Loucy (cell line): Measurements from ENCODE around the gene GCG.
A peak's percentile ranks its signal among the peaks of the same experiment; 100 is the strongest.

Source experiments
- H2AFZ ChIP-seq: fragments of 200-600 bp; sonication (generic); 2 replicates; pipeline ENCODE4 v1.6.0; 2016; ENCODE audit warnings: antibody characterized with exemption, mild to moderate bottlenecking, low read length, moderate library complexity
- H3F3A ChIP-seq: fragments of 200-600 bp; 2 replicates; pipeline ENCODE4 v1.6.0; 2016; ENCODE audit warnings: antibody characterized with exemption, low read depth, mild to moderate bottlenecking
- H3K27me3 ChIP-seq: fragments of 200-600 bp; sonication (generic); 2 replicates; pipeline ENCODE4 v1.6.1; 2014; ENCODE audit warnings: low read length, mild to moderate bottlenecking; ENCODE audit not compliant: insufficient read depth, poor library complexity, severe bottlenecking
- H3K36me3 ChIP-seq: fragments of 200-600 bp; sonication (generic); 2 replicates; pipeline ENCODE4 v1.6.1; 2016; ENCODE audit warnings: low read length; ENCODE audit not compliant: insufficient read depth
- H3K4me1 ChIP-seq: fragments of 200-600 bp; sonication (generic); 2 replicates; pipeline ENCODE4 v1.5.1; 2014; ENCODE audit warnings: low read length, mild to moderate bottlenecking; ENCODE audit not compliant: insufficient read depth, poor library complexity, severe bottlenecking
- H3K4me2 ChIP-seq: fragments of 200-600 bp; sonication (generic); 2 replicates; pipeline ENCODE4 v1.6.0; 2014; ENCODE audit warnings: antibody characterized with exemption, low read length, low read depth, mild to moderate bottlenecking; ENCODE audit not compliant: poor library complexity, severe bottlenecking
- H3K4me3 ChIP-seq: fragments of 200-600 bp; sonication (generic); 2 replicates; pipeline ENCODE4 v1.5.1; 2014; ENCODE audit warnings: low read length, mild to moderate bottlenecking, mixed read lengths; ENCODE audit not compliant: poor library complexity, severe bottlenecking
- H3K79me2 ChIP-seq: fragments of 200-600 bp; sonication (generic); 2 replicates; pipeline ENCODE4 v1.6.1; 2014; ENCODE audit warnings: low read length; ENCODE audit not compliant: insufficient read depth
- H3K9ac ChIP-seq: fragments of 200-600 bp; sonication (generic); 2 replicates; pipeline ENCODE4 v1.6.0; 2014; ENCODE audit warnings: mild to moderate bottlenecking, low read depth, low read length, moderate library complexity; ENCODE audit not compliant: poor library complexity, severe bottlenecking
- H3K9me2 ChIP-seq: fragments of 200-600 bp; sonication (generic); replicated peaks from 2 replicates; pipeline ENCODE4 v1.6.1; 2016; ENCODE audit warnings: low read depth, low read length, mixed read lengths
- H3K9me3 ChIP-seq: fragments of 200-600 bp; sonication (generic); 2 replicates; pipeline ENCODE4 v1.6.1; 2014; ENCODE audit warnings: mild to moderate bottlenecking, antibody characterized with exemption, low read length, low read depth; ENCODE audit not compliant: insufficient read depth
- H4K20me1 ChIP-seq: fragments of 200-600 bp; sonication (generic); 2 replicates; pipeline ENCODE4 v1.6.0; 2014; ENCODE audit warnings: antibody characterized with exemption, low read length, mild to moderate bottlenecking; ENCODE audit not compliant: insufficient read depth, poor library complexity, severe bottlenecking
- CTCF ChIP-seq: fragments of 200-600 bp; sonication (generic); conservative IDR thresholded peaks from 2 replicates; pipeline ENCODE4 v1.5.1; 2014; ENCODE audit warnings: mild to moderate bottlenecking, antibody characterized with exemption, low read length
- EZH2phosphoT487 ChIP-seq: fragments of 200-600 bp; IDR thresholded peaks from 2 replicates; pipeline ENCODE4 v1.6.1; 2018; ENCODE audit warnings: antibody characterized with exemption, mild to moderate bottlenecking, moderate library complexity, borderline replicate concordance

The GCG gene

GRCh38 chr2:162153608-162154224 is 1.7 kb upstream of the GCG start:
- Histone ChIP-seq H3K4me1 (no peaks in the 10 kb centered on the region), H3K9ac (no peak overlapping the region), H4K20me1 (no peaks in the 10 kb centered on the region), H3K36me3 (no peaks in the 10 kb centered on the region), H3K9me2 (no peaks in the 10 kb centered on the region), H3K4me2 (peak overlapping the region; percentile 49), H3F3A (no peaks in the 10 kb centered on the region), H3K27me3 (no peaks in the 10 kb centered on the region), H2AFZ (peak overlapping the region; percentile 19), H3K4me3 (peak overlapping the region; percentile 44), H3K79me2 (no peaks in the 10 kb centered on the region), H3K9me3 (no peaks in the 10 kb centered on the region)
- TF ChIP-seq EZH2phosphoT487 (no peak), CTCF (peak; percentile 90)

- H2AFZ ChIP-seq: no peak overlapping the region
- no peaks in the 10 kb centered on the region for H3F3A ChIP-seq
- H3K27me3 ChIP-seq: no peaks in the 10 kb centered on the region
- H3K36me3 ChIP-seq: no peaks in the 10 kb centered on the region
- H3K9me3 ChIP-seq: no peaks in the 10 kb centered on the region
- no peaks in the 10 kb centered on the region for H3K9me2 ChIP-seq
- TF ChIP-seq EZH2phosphoT487 (no peak), CTCF (no peak)
- H3K79me2 ChIP-seq: no peaks in the 10 kb centered on the region
- no peak overlapping the region for H3K9ac ChIP-seq
- no peaks in the 10 kb centered on the region for H3K4me1 ChIP-seq
- no peak overlapping the region for H3K4me2 ChIP-seq
- H3K4me3 ChIP-seq: no peak overlapping the region
- H4K20me1 ChIP-seq: no peaks in the 10 kb centered on the region
These were observed 2.1 kb downstream of the GCG start for GRCh38 chr2:162149940-162150339.

GRCh38 chr2:162149466-162149865 is 2.6 kb downstream of the GCG start:
- Histone ChIP-seq H3K79me2 (no peaks in the 10 kb centered on the region), H3K9me2 (no peaks in the 10 kb centered on the region), H3K36me3 (no peaks in the 10 kb centered on the region), H2AFZ (no peak overlapping the region), H3K9me3 (no peaks in the 10 kb centered on the region), H3K4me2 (no peak overlapping the region), H3K4me1 (no peaks in the 10 kb centered on the region), H4K20me1 (no peaks in the 10 kb centered on the region), H3K27me3 (no peaks in the 10 kb centered on the region), H3F3A (no peaks in the 10 kb centered on the region), H3K4me3 (no peak overlapping the region), H3K9ac (no peak overlapping the region)
- TF ChIP-seq CTCF: no peak
- no peak for TF ChIP-seq EZH2phosphoT487
